GM21737 (cell line): Measurements from ENCODE around the gene RETSAT.
"Not testable (repeated sequence)": the region's sequence is repeated elsewhere in the genome, so short reads cannot be mapped to it uniquely, and the experiment has no call there.

ENCODE experiments used
- ATAC-seq: cut with Tn5 transposase; IDR thresholded peaks from one replicate; pipeline ENCODE4 v1.9.1; 2021; ENCODE audit warnings: mild to moderate bottlenecking, moderate library complexity; ENCODE audit not compliant: unreplicated experiment

The RETSAT gene

DNA sequence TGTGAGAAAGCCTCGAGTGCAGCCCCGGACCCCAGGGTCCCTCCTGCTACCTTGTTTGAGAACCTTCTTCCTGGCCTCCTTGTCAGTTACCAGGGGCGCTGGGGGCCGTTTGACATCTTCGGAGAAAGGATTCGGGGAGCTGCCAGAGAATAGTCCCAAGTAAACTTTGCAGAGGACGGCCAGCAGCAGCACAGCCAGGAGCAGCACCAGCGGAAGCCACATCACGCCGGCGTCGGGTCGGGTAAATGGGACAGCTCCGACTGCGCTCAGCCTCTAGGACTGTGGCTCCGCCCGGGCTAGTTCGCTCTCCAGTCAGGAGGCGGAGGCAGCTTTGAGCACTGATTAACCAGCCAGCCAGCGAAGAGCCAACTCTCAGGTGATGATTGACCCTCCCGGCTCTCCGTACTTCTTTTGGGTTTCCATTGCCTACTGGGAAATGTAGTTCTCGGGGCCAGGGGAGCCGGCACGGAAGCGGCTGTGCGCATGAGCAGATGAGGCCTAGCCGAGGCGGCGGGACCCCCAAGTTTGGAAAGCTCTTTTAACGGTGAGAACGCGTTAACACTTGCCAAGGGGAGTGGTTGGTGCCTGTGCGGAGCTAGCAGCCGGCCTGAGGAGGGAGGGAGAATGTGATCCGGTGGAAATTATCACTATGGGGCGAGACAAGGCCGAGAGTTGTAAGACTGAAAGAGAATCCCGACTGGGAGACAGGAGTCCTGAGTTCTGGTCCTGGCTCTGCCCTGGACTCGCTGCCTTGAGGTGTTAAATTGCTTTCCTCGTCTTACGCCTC is at the start of gene RETSAT, which contains the start of gene ELMOD3:
Gene RETSAT (minus strand): TSS at position 243 of the 787 bp plus-strand sequence. CDS start 21 bp downstream, at position 222.
Gene ELMOD3 (plus strand): TSS at position 484 of the 787 bp plus-strand sequence. CDS start 2,430 bp downstream, outside the sequence.
- peak; percentile 94 for ATAC-seq

DNA sequence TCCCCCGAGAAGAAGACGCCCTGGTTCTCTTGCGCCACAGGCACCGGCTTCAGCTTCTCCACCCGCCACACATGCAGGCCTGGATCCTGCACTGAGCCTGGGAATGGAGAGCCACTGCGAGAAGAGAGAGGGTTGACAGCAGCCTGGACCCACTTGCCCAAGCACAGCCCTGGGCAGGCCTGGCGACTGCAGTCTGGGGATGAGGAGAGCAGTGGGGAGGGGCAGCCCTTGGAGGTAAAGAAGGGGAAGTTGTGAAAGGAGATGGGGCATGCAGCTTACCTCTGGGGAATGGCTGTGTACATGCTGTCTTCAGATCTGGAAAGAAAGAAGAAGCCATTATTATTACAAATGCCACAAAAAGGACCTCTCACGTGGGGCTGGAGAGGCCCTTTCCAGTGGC is 47.5 kb upstream of the RETSAT start:
- ATAC-seq, result no peak

DNA sequence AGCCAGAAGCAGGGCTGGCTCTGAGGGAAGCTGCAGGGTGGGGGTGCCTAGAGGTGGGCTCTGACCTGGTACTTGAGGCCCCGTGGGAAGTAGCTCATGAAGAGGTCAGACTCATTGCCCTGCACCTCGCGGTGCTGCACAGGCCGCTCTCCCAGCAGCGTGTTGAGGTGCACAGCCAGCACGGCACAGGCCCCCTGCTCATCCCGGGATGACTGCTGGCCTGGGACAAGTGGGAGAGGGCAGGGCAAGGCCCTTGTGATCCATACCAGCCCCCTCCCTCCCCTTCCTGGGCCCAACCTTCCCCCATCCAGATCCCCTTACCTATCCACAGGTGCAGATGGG is 47.1 kb upstream of the RETSAT start:
- ATAC-seq, result no peak

DNA sequence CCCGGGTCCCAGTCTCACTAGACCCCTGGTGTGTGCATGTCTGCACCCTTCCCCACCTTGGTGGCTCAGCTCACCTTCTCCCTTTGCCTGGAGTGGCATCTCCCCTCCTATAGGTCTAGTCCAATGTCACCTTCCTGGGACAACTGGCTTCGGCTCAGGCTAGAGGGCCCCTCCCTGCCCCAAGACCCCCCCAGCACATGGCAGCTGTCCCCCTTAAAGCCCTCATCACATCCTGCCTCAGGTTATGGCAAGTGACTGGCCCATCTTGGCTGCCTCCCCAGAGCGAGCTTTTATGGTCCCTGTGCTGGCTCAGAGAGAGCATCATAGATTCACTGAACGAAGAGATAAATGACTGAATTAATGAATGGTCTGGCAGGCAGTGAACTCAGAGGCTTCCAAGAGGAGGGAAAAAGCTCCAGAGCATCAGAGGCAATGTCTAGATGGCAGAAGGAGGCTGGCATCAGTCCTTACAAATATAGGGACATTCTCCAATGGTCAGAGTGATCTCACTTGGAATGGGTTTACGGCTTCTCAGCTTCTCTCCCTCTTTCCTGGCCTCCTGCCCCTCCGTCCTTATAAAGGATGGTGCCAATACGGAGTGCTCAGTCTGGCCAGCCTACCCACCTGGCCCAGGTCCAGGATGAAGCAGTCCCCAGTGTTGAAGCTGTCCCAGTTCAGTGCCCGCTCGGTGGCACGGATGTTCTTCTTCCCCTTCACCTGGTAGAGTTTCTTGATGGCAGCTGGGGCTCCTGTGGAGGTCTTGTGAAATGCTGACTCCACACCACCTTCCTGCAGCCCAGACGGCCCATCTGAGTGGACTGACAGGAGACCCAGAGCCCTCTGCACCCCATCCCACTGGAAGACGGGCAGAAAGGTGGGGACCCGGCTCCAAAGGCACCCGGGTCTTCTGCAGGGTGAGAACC is 46.5 kb upstream of the RETSAT start:
- no peak for ATAC-seq

DNA sequence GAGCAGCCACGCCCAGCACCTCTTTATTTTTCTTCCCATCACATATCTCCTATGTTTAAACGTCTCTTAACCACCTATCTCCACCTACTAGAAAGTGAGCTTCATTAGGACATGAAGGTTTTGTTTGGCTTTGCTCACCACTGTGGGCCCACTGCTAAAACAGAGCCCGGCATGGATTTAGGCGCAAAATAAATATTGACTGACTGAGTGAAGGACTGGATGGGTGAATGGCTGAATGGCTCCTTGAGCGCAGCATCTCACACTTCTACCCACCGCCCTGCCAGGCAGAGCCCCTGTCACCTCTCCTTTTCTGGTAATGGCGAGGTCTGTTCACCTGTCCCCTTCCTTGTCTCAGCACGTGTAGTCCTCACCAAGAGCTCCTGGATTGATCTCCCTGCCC is 45.7 kb upstream of the RETSAT start:
- no peak for ATAC-seq

DNA sequence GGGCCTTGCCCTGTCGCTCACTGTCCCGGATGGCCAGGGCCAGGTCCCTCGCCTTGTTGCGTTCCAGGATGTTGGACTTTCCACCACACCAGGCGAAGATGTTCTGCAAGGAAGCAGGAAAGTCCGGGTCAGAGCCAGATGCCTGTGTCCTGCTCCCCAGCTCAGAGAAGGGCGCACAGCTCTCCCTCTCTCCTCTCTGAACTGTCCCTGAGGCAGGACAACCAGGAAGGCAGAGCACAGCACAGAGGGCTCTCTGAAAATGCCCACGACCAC is 44.8 kb upstream of the RETSAT start:
- ATAC-seq, result no peak

DNA sequence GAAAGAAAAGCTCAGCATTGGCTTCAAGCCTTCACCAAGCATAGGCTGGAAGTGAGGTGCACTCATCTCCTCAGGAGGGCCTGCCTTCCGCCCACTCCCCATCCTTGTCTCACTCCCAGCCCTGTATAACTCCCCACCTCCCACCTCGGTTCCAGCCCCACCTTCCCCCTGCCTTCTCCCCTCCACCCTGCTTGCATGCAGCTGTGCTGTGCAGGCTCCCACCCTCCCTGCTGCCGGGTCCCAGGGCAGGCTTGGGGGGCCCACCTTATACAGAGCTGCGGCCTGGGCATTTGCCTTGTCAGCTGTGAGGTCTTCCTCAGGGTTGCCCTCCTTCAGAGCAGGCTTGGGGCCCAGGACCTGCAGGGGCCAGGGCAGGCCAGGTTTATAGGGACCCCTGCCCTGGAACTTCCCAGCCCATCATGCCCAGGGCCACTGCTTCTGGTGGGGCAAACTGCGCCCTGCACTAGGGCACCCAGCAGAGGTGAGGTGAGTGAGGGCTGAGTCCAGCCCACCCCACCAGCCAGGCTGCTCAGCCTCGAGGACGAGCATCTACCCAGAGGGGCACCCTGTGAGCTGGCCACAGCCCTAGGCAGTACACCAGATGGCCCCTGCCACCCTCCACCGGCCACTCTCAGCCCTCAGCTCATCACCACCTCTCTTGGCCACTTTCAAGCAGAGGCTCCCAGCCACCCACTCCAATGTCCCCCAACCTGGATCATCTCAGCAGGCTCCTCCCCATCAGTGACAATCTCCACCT is 44.3 kb upstream of the RETSAT start:
- ATAC-seq, result no peak

DNA sequence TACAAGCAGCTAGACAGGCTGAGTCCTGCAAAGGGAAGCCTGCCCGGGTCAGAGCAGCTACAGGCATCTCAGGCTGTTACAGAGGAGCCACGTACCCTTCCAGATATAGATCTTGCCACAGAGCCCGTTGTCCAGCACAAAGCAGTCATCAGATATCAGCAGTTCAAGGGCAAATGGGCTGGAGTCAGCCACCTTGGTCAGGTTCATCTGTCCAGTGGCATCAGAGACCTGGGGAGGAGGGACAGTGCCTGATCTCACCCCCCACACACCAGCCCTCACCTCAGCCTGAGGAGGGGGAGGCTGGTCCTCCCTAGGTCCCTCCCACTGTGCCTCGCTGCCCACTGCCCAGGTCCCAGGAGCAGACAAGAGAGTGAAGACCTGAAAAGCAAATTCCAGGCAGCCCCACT is 43.6 kb upstream of the RETSAT start:
- ATAC-seq, result no peak

DNA sequence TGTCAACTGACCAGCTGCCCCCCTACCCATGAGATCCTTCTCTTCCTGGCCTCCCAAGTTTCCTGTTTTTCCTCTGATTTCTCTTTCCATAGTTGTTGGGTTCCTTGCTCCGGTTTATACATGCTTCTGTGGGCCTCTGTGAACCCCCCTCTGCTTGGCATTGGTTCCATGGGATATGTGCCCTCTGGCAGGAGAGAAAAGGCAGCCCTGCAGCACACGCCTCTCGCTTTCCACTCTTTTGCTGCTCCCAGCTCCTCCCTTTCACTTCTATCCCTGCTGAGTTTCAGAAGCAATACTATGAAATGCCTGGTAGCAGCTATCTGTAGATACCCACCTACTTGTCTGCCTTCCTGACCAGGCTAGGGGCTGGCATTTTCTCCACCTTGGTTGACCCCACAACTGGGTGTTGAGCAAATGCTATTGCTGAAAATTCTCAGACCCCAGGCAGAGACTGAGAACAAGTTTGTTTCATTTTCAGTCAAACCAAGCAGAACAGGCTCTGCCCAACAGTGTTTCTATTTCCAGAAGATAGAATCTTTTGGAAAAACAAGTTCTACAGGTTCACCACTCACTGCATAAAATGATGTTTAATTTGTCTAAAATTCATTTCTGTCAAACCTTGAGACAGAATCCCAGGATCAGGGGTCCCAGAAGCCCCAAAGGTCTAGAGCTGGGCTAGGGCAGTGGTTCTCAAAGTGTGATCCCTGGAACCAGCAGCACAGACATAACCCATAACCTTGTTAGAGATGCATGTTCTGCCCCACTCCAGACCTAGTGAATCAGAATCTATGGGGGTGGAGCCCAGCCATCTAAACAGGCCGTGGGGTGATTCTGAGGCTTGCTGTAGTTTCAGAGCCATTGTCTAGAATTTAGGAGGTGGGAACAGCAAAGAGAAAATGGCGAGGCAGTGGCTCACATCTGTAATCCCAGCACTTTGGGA is 42.5 kb upstream of the RETSAT start:
- ATAC-seq, result no peak

DNA sequence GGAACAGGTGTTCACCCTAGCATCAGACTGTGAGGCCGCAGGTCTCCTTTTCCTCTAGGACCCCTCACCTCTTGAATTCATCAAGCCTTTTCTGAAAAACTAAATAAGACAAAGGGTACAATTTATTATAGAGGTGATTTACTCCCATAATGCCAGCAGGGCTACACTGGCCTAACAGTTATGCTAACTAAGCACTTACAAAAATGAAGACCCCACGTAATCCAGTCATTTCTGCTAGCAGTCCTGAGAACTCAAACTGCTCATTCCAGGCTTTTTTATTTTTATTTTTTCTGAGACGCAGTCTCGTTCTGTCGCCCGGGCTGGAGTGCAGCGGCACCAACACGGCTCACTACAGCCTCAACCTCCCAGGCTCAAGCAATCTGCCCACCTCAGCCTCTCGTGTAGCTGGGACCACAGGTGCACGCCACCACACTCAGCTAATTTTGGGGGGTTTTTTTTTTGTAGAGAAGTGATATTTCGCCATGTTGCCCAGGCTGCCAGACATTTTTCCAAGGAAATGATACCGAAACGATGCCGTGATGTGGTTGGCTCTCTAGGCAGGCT is 41.7 kb upstream of the RETSAT start:
- no peak for ATAC-seq

DNA sequence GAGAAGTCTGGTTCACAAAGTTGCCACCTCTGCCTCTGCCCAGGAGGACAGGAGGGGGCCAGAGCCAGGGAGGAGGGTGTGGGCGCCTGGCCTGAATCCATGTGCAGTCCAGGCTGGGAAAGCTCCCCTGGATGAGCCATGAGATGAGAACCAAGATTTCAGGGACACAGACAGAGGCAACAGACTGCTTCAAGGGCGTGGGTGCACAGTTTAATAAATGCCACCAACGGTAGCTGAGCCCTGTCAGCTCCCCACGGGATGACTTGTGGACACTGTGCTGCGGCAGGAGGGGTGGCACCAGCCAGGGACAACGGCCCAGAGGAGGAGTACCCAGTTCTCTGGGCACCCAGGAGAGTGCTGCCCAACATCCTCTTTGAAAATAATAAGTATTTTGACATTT is 40.6 kb upstream of the RETSAT start:
- no peak for ATAC-seq

DNA sequence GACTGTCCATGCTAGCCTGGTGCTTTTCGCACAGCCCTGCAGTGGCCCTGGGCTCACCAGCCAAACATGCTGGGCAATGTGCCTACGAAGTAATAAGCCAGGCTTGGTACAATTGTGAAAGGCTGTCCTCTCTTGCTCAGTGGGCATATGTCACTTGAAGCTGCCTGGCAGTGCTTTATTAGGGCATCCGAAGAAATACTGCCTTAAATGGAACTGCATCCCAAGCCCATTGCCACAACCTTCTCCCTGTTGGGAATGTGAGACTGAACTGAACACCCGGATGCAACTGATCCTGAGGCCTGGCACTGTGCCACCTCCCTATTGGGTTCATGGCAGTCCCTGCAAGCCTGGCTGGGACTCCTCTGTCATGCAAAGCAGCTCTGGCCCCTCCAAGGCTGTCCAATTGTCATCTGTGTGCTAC is 39.9 kb upstream of the RETSAT start:
- ATAC-seq, result no peak

DNA sequence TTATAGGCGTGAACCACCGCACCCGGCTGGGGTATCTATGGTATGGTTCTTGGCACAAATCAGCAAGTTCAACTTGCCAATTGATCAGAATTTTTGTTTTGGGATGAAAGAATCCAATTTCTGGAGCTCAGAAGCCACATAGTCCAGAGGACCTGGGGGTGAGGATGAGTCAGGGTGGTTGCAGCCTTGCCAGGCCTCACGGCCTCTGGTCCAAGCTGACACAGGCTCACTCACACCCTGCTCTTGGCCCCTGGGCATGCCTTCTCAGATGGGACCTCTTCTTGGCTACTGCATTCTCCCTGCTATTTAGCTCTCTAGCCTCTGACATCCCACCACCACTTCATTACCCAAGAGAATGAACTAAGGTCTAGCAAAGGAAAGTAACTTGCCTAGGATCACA is 39.5 kb upstream of the RETSAT start:
- ATAC-seq, result no peak

DNA sequence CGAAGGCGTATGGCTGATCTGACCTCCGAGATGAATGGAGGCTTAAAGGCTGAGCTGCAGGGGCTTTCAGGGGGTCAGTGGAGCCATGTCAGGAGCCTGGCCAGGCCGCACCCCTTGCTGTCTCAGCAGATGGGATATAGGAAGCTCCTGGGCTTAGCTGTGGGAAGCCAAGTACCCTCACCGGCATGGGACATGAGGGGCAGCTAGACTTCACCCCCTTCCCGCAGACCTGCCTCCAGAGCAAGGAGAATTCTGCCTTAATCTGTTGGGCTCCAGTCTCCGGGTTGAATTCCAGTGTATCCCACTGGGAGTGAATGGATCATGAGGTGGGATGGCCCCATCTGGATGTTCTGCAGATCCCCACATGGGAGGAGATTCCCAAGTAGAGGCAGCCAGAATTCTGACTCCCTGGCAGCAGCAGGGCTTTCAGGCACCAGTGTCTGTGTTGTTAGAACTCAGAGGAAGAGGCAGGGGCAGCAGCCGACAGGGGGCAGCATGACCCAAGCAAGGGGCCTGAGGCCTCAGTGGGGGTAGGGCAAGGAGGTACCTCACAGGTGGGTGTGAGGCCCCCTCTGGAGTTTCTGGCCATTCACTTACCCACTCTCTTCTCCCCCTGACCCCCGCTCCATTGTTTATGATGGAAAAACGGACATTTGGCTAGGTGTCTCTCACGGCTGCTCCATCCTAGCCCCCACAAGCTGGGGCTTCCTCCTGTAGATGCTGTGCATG is 36.8 kb upstream of the RETSAT start:
- no peak for ATAC-seq

DNA sequence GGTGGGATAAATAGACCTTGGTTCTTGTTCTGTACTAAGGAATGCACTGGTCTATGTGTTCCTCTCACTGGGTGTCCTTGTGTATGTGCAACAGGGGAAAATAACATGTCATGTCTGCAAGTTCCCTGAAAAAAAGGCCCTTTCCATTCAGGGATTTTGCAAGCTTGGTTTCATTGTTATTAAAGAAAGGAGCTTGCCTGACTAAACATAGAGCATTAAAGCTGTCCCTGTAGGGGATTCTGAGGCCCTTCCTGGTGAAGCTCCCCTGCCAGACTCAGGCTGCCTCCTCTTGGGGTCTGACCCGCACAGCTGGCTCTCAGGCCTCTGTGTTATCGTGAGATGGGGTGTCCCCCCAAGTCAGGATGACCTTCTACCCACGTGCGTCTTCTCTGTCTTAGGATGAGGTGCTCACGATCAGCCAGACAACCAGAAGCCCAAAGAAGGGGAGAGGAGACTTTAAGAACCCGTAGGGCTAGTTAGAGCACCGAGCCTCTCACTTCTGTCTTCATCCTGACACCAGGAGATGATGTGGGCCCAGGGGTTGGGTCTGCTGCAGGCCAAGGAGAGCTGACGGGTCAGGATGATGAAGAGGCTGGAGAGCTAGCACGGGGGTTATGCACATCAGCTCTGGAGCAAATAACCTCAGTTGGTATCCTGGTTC is 34.7 kb upstream of the RETSAT start:
- no peak for ATAC-seq

DNA sequence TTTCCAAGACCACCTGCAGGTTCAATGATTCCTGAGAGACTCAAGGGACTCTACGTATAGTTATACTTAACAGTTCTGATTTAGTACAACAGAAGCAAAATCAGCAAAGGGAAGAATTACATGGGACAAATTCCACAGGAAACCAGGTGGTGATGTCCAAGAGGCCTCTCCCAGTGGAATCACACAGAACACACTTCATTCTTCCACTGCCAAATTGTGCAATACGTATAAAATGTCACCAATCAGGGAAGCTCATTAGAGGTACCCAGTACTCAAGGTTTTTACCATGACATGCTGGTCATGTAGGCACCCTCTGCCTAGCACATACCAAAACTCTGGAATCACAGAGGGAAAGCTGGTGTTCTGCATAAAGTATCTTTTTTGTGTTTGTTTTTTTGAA is 33.4 kb upstream of the RETSAT start:
- no peak for ATAC-seq

DNA sequence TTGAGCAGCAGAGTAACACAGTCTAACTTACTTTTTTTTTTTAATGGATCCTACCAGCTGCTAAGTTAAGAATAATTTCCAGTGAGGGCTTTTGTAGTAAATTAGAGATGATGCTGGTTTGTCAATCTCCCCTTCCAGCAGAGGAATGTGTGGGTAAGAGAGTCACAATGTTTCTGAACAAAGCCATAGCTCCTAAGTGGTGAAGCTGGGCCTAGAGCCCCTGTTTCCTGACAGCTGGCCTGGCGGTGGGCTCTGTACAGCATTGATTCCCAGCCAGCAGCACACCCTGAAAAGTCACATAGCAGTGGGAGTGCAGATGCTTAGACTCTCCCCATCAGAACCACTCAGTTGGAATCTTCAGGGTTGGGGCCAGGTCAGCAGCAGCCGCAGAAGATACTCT is 31.4 kb upstream of the RETSAT start:
- no peak for ATAC-seq

DNA sequence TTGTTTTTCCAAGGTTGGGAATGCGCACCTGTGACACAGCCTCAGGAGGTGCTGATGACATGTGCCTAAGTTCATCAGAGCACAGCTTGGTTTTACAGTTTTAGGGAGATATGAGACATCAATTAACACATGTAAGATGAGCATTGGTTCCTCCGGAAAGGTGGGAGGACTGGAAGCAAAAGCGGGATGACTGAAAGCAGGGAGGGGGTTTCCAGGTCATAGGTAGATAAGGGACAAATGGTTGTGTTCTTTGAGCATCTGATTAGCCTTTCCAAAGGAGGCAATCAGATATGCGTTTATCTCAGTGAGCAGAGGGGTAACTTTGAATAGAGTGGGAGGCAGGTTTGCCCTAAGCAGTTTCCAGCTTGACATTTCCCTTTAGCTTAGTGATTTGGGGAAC is 29.5 kb upstream of the RETSAT start:
- no peak for ATAC-seq

DNA sequence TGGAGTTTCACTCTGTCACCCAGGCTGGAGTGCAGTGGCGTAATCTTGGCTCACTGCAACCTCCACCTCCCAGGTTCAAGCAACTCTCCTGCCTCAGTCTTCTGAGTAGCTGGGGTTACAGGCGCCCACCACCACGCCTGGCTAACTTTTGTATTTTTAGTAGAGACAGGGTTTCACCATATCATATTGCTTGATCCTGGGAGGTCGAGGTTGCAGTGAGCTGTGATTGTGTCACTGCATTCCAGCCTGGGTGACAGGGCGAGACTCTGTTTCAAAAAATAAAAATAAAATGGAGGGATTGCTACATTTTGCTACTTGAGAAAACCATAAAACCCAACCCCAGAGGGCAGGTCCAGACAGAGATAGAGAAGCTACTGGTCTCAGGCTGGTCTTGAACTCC is 28.8 kb upstream of the RETSAT start:
- ATAC-seq, result not testable (repeated sequence)
